ENCODE results near the gene THG1L. TPM values are rescaled to one million over a fixed set of nuclear protein-coding genes. Genes with fewer than 3 reads are reported as not detected.

THG1L gene
- total and polyA plus RNA-seq, 2 donors (not counting 1 experiment from before 2014, with no cell fraction given): 5.1 to 14.6 TPM

DNA sequence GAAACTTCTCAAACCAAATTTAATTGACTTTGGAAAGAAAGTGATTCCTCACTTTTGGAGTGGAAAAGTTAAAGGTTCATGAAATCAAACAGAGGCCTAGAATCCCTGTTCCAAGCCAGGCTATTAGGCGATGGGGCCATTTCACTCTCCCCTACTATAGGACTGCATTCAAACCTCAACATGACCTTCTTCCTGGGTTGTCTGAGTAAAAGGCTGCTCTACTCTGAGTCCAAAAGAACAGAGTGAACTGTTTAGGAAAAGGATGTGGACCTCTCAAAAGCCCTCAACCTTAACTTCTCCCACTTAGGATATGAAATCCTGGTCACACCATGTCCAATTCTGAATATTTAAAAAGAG is 44.0 kb upstream of the THG1L start:
- no peaks in the 10 kb centered on the region for H3K36me3 ChIP-seq (replicated peaks in 1 of 2; ENCODE audit: control extremely low read depth in 1 of 2, control insufficient read depth in 1 of 2, extremely low read depth in 1 of 2, insufficient read depth in 2 of 2, low read length in 1 of 2)
- no peaks in the 10 kb centered on the region for H3K4me1 ChIP-seq (ENCODE audit: control insufficient read depth in 2 of 2, insufficient read depth in 2 of 2, low read length in 2 of 2)
- H3K27me3 Mint-ChIP-seq: no peaks in the 10 kb centered on the region
- ChIA-PET CTCF (no interaction called here), POLR2A (no interaction called here)
- H2AFZ ChIP-seq (ENCODE audit: insufficient read depth, low read depth, low read length, poor library complexity, severe bottlenecking): no peak overlapping the region
- intact Hi-C loops (cut with micrococcal nuclease): no loop called here
- no peaks in the 10 kb centered on the region for H3K79me2 ChIP-seq (ENCODE audit: control insufficient read depth, insufficient read depth, low read length)
- H3K9me3 Mint-ChIP-seq (ENCODE audit: insufficient read depth): no peaks in the 10 kb centered on the region
- no peak overlapping the region for H3K27ac Mint-ChIP-seq
- H3K4me1 Mint-ChIP-seq: no peaks in the 10 kb centered on the region
- TF ChIP-seq EZH2 (IDR thresholded peaks at IDR 0.05; ENCODE audit: borderline replicate concordance, insufficient read depth, low read depth, low read length, poor library complexity, severe bottlenecking) (no peak), CTCF (IDR thresholded peaks at IDR 0.05) (no peak)
- no peaks in the 10 kb centered on the region for H3K27me3 ChIP-seq (replicated peaks in 1 of 4; ENCODE audit: control extremely low read depth in 1 of 4, control insufficient read depth in 3 of 4, insufficient read depth in 4 of 4, low read length in 3 of 4)
- H3K4me3 Mint-ChIP-seq: no peak overlapping the region
- H4K20me1 ChIP-seq (ENCODE audit: control insufficient read depth, insufficient read depth, low read length, poor library complexity, severe bottlenecking): no peaks in the 10 kb centered on the region
- no peak overlapping the region for H3K27ac ChIP-seq (ENCODE audit: low read length in 2 of 2)
- H3K9ac ChIP-seq (ENCODE audit: low read length): no peak overlapping the region
- ATAC-seq (ENCODE audit: low read depth): no peak
- WGBS (ENCODE audit: insufficient coverage): no CpG with 5 or more reads among the region's 1 CpG
- H3K4me2 ChIP-seq (replicated peaks; ENCODE audit: low read depth, low read length, poor library complexity, severe bottlenecking): no peak overlapping the region
- no peak for DNase-seq
- no peak overlapping the region for H3K4me3 ChIP-seq (ENCODE audit: control extremely low read depth in 1 of 5, extremely low read depth in 1 of 5, insufficient read depth in 1 of 5, low read depth in 2 of 5, low read length in 4 of 5)
- H3K9me3 ChIP-seq (ENCODE audit: control extremely low read depth in 1 of 3, control insufficient read depth in 2 of 3, insufficient read depth in 1 of 3, low read length in 2 of 3): peaks cover 0 to 12% (median 0%) of the 10 kb centered on the region in 3 donors

GRCh38 chr5:157689942-157690689 is 41.1 kb upstream of the THG1L start:
- WGBS (ENCODE audit: insufficient coverage): 68% methylated on average over 52 of the region's 52 CpGs
- Mint-ChIP-seq H3K4me3 (peak overlapping the region; percentile 26), H3K9me3 (ENCODE audit: insufficient read depth) (no peaks in the 10 kb centered on the region), H3K27ac (no peak overlapping the region), H3K27me3 (no peaks in the 10 kb centered on the region), H3K4me1 (no peaks in the 10 kb centered on the region)
- no peaks in the 10 kb centered on the region for H3K36me3 ChIP-seq (replicated peaks in 1 of 2; ENCODE audit: control extremely low read depth in 1 of 2, control insufficient read depth in 1 of 2, extremely low read depth in 1 of 2, insufficient read depth in 2 of 2, low read length in 1 of 2)
- H4K20me1 ChIP-seq (ENCODE audit: control insufficient read depth, insufficient read depth, low read length, poor library complexity, severe bottlenecking): no peaks in the 10 kb centered on the region
- H3K9me3 ChIP-seq (ENCODE audit: control extremely low read depth in 1 of 3, control insufficient read depth in 2 of 3, insufficient read depth in 1 of 3, low read length in 2 of 3): peaks cover 0 to 19% (median 0%) of the 10 kb centered on the region in 3 donors
- ATAC-seq (ENCODE audit: low read depth) (peak; percentile 58), DNase-seq (peak; percentile 51)
- H3K79me2 ChIP-seq (ENCODE audit: control insufficient read depth, insufficient read depth, low read length): no peaks in the 10 kb centered on the region
- intact Hi-C loops (cut with micrococcal nuclease): no loop called here
- peak overlapping the region; percentile 62 for H2AFZ ChIP-seq (ENCODE audit: insufficient read depth, low read depth, low read length, poor library complexity, severe bottlenecking)
- H3K4me1 ChIP-seq (ENCODE audit: control insufficient read depth in 2 of 2, insufficient read depth in 2 of 2, low read length in 2 of 2): no peaks in the 10 kb centered on the region
- H3K27ac ChIP-seq (ENCODE audit: low read length in 2 of 2): no peak overlapping the region
- ChIA-PET POLR2A (interaction anchor here (0.7 kb wide), 3 partner anchors 19 to 301 kb away, joined by 3 read pairs; partner anchors contain the start of gene C5orf52), CTCF (interaction anchor here (0.6 to 1.1 kb wide), 7 partner anchors 9 to 250 kb away, joined by 3 to 5 read pairs (median 3); no protein-coding TSS in a partner anchor)
- peak overlapping the region; percentile 47 for H3K4me2 ChIP-seq (replicated peaks; ENCODE audit: low read depth, low read length, poor library complexity, severe bottlenecking)
- TF ChIP-seq CTCF (IDR thresholded peaks at IDR 0.05) (peak; percentile 42), EZH2 (IDR thresholded peaks at IDR 0.05; ENCODE audit: borderline replicate concordance, insufficient read depth, low read depth, low read length, poor library complexity, severe bottlenecking) (no peak)
- H3K27me3 ChIP-seq (replicated peaks in 1 of 4; ENCODE audit: control extremely low read depth in 1 of 4, control insufficient read depth in 3 of 4, insufficient read depth in 4 of 4, low read length in 3 of 4): no peaks in the 10 kb centered on the region
- H3K9ac ChIP-seq (ENCODE audit: low read length): no peak overlapping the region
- peak overlapping the region in 1 of 5 experiments; percentile 16 for H3K4me3 ChIP-seq (ENCODE audit: control extremely low read depth in 1 of 5, extremely low read depth in 1 of 5, insufficient read depth in 1 of 5, low read depth in 2 of 5, low read length in 4 of 5)

All from B cell (primary cell).